Measurements from ENCODE around the gene KRT8.

GRCh38 chr12:52925717-52926595 lies 21.1 kb upstream of the KRT8 start:
- no peak for TF ChIP-seq GATA2 (IDR thresholded peaks at IDR 0.05; ENCODE audit: low read depth, low read length)
- no peak for TF ChIP-seq GATA3 (IDR thresholded peaks at IDR 0.05; ENCODE audit: low read depth, low read length)
